Mucosa of stomach (tissue), 1 donor: ENCODE data around the gene SPNS1.
"Not testable (repeated sequence)": the region's sequence is repeated elsewhere in the genome, so short reads cannot be mapped to it uniquely, and the experiment has no call there.

Experiments
- H3K27me3 ChIP-seq: one replicate; pipeline ENCODE4 v1.7.0; 2013; ENCODE audit warnings: mild to moderate bottlenecking, low read length; ENCODE audit not compliant: control insufficient read depth, insufficient read depth
- H3K36me3 ChIP-seq: one replicate; pipeline ENCODE4 v1.7.0; 2013; ENCODE audit warnings: low read length; ENCODE audit not compliant: control insufficient read depth, insufficient read depth
- H3K4me1 ChIP-seq: one replicate; pipeline ENCODE4 v1.7.0; 2013; ENCODE audit warnings: mild to moderate bottlenecking, low read length; ENCODE audit not compliant: control insufficient read depth, insufficient read depth
- H3K4me3 ChIP-seq: one replicate; pipeline ENCODE4 v1.7.0; 2013; ENCODE audit warnings: low read length
- H3K9ac ChIP-seq: one replicate; pipeline ENCODE4 v1.7.0; 2013; ENCODE audit warnings: mild to moderate bottlenecking, low read length, moderate library complexity
- H3K9me3 ChIP-seq: one replicate; pipeline ENCODE4 v1.7.0; 2013; ENCODE audit warnings: mild to moderate bottlenecking, low read length, moderate library complexity; ENCODE audit not compliant: control insufficient read depth
- donor health status: Pancreatic carcinoma.

SPNS1 gene

DNA sequence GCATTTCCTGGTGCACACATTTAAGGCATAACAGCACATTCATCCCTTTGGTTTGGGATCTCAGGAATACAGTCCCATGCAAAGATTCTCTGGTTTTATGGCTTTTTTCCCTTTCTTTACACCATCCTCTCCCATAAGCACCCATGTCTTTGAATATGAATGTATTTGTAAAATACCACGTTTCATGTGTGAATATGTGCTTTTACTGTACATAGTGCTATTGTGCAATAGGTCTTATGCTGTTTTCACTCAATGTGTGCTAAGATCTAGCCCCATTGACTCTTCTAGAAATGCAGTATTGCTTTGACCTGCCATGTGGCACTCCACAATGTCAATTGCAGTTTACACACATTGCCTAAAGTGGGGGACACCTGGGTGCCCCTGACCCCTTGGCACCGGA lies 10.1 kb upstream of the SPNS1 start:
- H3K36me3 ChIP-seq: peaks cover 12% of the 10 kb centered on the region
- H3K4me3 ChIP-seq: no peak overlapping the region
- no peaks in the 10 kb centered on the region for H3K27me3 ChIP-seq
- no peaks in the 10 kb centered on the region for H3K9me3 ChIP-seq
- H3K4me1 ChIP-seq: no peaks in the 10 kb centered on the region
- H3K9ac ChIP-seq: no peak overlapping the region

DNA sequence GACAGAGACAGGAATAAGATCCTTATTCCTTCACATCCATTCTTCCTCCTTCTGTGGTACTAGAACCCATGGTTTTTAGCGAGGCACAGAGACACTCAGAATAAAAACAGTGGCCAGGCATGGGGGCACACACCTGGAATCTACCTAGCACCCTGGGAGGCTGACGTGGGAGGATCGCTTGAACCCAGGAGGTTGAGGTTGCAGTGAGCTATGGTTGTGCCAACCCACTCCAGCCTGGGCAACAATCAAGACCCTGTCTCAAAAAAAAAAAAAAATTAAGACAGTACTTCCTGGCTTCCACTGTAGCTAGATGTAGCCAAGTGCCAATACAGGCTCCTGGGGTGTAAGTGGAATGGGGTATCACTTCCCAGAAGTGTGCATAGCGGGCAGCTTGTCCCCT lies 7.4 kb upstream of the SPNS1 start:
- H3K36me3 ChIP-seq: peaks cover 12% of the 10 kb centered on the region
- no peaks in the 10 kb centered on the region for H3K4me1 ChIP-seq
- no peak overlapping the region for H3K4me3 ChIP-seq
- H3K9me3 ChIP-seq: no peaks in the 10 kb centered on the region
- no peaks in the 10 kb centered on the region for H3K27me3 ChIP-seq
- no peak overlapping the region for H3K9ac ChIP-seq

DNA sequence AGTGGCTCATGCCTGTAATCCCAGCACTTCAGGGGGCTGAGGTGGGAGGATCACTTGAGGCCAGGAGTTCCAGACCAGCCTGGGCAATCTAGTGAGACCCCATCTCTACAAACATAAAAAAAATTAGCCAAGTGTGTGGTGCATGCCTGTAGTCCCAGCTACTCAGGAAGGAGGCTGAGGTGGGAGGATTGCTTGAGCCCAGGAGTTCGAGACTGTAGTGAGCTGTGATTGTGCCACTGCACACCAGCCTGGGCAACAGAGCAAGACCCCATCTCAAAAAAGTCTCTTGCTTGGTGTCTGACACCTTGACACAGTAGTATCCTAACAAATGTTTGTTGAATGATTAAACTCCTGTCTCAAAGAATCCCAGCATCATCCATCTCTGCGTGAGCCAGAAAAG lies 4.9 kb upstream of the SPNS1 start:
- H3K27me3 ChIP-seq, H3K4me3 ChIP-seq, H3K9ac ChIP-seq, H3K36me3 ChIP-seq, H3K9me3 ChIP-seq: not testable (repeated sequence)
- peaks cover 11% of the 10 kb centered on the region for H3K4me1 ChIP-seq

DNA sequence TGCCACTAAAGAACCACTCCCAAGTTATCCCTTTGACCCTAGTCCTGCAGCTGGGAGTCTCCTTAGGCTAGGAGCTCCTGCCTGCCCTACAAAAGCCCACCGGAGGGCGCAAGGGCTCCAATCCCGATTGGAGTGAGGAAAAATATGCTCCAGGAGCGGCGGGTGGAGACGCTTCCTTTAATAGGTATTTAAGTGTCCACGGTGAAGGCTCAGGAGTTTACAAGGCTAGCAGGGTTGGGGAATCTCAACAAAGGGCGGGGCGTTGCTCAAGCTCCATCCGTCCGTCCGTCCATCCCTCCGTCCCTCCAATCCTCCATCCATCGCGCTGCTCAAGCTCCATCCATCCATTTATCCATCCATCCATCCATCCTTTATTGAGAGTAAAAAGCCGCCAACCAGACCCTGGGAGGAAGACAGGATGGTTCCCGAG lies 556 bp upstream of the SPNS1 start:
- Histone ChIP-seq H3K4me3 (peak overlapping the region; percentile 77), H3K27me3 (no peaks in the 10 kb centered on the region), H3K9me3 (no peaks in the 10 kb centered on the region), H3K9ac (peak overlapping the region; percentile 88), H3K4me1 (peaks cover 16% of the 10 kb centered on the region), H3K36me3 (no peaks in the 10 kb centered on the region)

DNA sequence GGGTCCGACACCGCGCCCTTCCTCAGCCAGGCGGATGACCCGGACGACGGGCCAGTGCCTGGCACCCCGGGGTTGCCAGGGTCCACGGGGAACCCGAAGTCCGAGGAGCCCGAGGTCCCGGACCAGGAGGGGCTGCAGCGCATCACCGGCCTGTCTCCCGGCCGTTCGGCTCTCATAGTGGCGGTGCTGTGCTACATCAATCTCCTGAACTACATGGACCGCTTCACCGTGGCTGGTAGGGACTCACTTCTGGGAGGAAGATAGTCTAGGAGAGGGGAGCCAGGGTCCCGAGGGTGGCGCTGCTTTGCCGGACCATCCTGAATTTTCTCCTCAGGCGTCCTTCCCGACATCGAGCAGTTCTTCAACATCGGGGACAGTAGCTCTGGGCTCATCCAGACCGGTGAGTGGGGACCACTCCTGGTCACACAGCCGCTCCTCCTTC lies 601 bp downstream of the SPNS1 start:
- H3K36me3 ChIP-seq: no peaks in the 10 kb centered on the region
- H3K9me3 ChIP-seq: no peaks in the 10 kb centered on the region
- H3K27me3 ChIP-seq: no peaks in the 10 kb centered on the region
- H3K4me3 ChIP-seq: peak overlapping the region; percentile 77
- H3K4me1 ChIP-seq: peaks cover 16% of the 10 kb centered on the region
- H3K9ac ChIP-seq: peak overlapping the region; percentile 88

DNA sequence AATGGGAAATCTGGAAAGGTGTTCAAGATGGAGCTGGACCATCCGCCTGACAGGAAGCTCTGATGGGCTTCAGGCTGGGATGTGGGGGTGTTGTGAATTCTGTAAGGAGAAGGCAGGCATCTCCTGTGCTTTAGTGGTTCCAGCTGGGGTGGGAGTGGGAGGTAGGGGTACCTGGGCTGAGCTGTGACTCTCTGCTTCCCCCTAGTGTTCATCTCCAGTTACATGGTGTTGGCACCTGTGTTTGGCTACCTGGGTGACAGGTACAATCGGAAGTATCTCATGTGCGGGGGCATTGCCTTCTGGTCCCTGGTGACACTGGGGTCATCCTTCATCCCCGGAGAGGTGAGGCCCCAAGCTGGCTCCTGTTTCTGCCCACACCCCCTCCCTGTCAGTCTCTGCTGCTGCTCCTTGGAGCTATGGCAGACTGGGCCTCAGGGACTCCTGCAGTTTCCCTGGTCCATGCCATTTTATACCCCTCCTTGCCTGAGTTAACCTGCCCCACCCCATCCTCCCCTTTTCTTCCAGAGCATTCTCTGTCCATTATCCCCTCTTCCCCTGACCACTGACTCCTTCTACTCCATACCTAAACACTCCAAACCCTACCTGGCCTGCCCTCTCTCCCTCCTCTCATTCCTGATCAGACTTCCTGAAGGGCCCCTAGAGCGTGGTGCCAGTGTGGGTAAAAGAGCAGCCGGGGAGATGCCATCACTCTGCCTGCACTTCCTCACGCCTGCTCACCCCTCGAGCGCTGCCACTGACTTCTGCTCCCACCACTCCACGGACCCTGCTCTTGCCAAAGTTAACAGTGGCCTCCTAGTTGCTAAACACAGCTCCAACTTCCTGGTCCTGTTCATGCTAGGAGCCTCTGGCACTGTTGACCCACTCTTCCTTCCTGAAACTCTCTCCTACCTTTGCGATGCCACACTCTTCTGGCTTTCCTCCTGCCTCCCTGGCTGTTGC lies 3.4 kb downstream of the SPNS1 start:
- H3K9me3 ChIP-seq: no peaks in the 10 kb centered on the region
- H3K27me3 ChIP-seq: no peaks in the 10 kb centered on the region
- H3K36me3 ChIP-seq: peaks cover 14% of the 10 kb centered on the region
- no peak overlapping the region for H3K4me3 ChIP-seq
- peaks cover 16% of the 10 kb centered on the region for H3K4me1 ChIP-seq
- no peak overlapping the region for H3K9ac ChIP-seq

DNA sequence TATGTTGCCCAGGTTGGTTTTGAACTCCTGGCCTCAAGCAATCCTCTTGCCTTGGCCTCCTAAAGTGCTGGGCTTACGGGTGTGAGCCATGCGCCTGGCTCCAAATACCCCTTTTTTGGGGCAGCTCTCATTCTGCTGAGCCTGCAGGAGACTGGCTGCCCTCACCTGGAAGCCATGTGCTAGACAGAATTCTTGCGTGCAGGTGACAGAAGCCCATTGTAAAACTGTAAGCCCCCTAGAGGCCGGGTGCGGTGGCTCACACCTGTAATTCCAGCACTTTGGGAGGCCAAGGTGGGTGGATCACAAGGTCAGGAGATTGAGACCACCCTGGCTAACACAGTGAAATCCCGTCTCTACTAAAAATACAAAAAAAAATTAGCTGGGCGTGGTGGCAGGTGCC lies 5.8 kb downstream of the SPNS1 start:
- H3K9ac ChIP-seq, H3K9me3 ChIP-seq, H3K4me3 ChIP-seq, H3K27me3 ChIP-seq, H3K4me1 ChIP-seq: not testable (repeated sequence)
- peaks cover 17% of the 10 kb centered on the region for H3K36me3 ChIP-seq

DNA sequence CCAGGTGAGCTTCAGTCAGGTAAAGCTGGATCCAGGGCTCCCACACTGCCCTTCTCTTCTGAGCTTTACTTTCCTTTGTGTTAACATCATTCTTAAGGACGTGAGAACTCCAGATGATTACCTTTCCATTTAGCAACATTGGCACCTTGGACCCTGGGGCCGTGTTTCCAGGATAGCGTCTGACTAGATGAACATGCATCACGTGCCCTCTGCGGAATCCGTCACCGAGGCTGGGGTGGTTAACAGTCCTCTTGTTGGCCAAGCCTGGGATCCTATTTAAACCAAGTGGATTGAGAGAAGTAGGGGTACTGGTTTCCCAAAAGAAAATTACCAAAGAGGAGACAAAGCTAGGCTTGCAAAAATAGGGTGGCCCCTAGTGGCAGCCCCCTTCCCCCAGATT lies 6.4 kb downstream of the SPNS1 start:
- no peak overlapping the region for H3K4me3 ChIP-seq
- H3K9me3 ChIP-seq: no peaks in the 10 kb centered on the region
- H3K27me3 ChIP-seq: no peaks in the 10 kb centered on the region
- H3K36me3 ChIP-seq: peaks cover 17% of the 10 kb centered on the region
- H3K4me1 ChIP-seq: no peaks in the 10 kb centered on the region
- no peak overlapping the region for H3K9ac ChIP-seq

DNA sequence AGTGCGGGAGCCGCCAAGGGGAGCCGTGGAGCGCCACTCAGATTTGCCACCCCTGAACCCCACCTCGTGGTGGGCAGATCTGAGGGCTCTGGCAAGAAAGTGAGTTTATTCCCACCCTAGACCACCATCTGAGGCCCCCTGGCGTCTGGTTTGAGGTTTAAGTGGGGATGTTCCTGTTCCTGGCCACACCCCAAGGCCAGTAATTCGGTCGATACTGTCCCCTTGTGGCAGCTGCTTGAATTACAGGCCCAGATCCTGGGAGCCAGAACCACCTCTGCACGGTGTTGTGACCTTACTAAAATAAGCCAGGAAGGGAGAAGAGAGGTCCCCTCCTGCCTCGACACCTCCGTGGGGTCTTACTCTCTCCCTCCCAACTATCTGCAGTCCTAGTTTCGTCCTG lies 6.9 kb downstream of the SPNS1 start:
- no peaks in the 10 kb centered on the region for H3K4me1 ChIP-seq
- no peak overlapping the region for H3K9ac ChIP-seq
- H3K36me3 ChIP-seq: peaks cover 17% of the 10 kb centered on the region
- no peak overlapping the region for H3K4me3 ChIP-seq
- H3K27me3 ChIP-seq: no peaks in the 10 kb centered on the region
- no peaks in the 10 kb centered on the region for H3K9me3 ChIP-seq

DNA sequence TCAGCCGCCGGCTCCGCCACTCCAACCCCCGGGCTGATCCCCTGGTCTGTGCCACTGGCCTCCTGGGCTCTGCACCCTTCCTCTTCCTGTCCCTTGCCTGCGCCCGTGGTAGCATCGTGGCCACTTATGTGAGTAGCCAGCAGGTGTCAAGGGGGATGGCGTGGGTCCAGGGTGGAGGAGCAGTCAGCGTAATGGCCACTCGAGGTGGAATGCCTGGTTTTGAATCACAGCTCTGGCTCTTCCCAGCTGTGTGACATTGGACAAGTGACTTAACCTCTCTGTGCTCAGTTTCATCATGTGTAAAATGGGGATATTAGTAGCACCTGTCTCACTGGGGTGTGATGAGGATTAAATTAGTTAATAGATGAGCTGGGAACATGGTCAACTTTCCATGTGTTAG lies 7.8 kb downstream of the SPNS1 start:
- Histone ChIP-seq H3K36me3 (peaks cover 17% of the 10 kb centered on the region), H3K9ac (no peak overlapping the region), H3K27me3 (no peaks in the 10 kb centered on the region), H3K9me3 (no peaks in the 10 kb centered on the region), H3K4me1 (no peaks in the 10 kb centered on the region), H3K4me3 (no peak overlapping the region)

DNA sequence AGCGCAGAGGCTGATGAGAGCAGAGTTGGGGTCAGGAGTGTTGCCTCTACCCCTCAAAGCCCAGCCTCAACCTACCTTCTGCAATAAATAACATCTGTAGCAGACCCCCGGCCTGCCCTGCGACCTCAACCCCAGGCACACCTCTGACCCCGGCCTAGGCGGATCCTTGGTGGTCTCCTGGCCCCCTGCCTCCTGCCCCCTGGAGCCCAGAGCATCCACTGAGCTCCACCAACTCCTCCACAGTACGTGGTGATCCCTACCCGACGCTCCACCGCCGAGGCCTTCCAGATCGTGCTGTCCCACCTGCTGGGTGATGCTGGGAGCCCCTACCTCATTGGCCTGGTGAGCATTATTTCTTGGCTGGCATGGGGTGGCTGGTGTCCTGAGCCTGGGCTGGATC lies 8.4 kb downstream of the SPNS1 start:
- no peaks in the 10 kb centered on the region for H3K9me3 ChIP-seq
- H3K27me3 ChIP-seq: no peaks in the 10 kb centered on the region
- H3K36me3 ChIP-seq: peaks cover 17% of the 10 kb centered on the region
- H3K4me3 ChIP-seq: no peak overlapping the region
- H3K4me1 ChIP-seq: no peaks in the 10 kb centered on the region
- no peak overlapping the region for H3K9ac ChIP-seq

DNA sequence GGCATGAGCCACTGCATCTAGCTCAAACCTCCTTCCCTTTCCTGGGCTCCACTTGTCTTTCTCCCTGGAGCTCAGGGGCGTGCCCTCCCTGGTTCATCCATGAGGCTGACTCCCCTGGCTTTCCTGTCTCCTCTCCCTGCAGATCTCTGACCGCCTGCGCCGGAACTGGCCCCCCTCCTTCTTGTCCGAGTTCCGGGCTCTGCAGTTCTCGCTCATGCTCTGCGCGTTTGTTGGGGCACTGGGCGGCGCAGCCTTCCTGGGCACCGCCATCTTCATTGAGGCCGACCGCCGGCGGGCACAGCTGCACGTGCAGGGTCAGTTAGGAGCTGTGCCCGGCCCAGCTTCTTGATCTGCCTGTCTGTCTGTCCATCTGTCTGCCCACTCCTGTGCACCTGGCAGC lies 9.1 kb downstream of the SPNS1 start:
- H3K9me3 ChIP-seq: no peaks in the 10 kb centered on the region
- H3K27me3 ChIP-seq: no peaks in the 10 kb centered on the region
- H3K36me3 ChIP-seq: peaks cover 17% of the 10 kb centered on the region
- H3K4me1 ChIP-seq: no peaks in the 10 kb centered on the region
- H3K4me3 ChIP-seq: no peak overlapping the region
- H3K9ac ChIP-seq: no peak overlapping the region
